HG03097 (cell line): ENCODE measurements around the gene NCOR1.
"Not testable (repeated sequence)": the region's sequence is repeated elsewhere in the genome, so short reads cannot be mapped to it uniquely, and the experiment has no call there.

ENCODE experiments used
- ATAC-seq: cut with Tn5 transposase; IDR thresholded peaks from one replicate; pipeline ENCODE4 v1.9.1; 2021; ENCODE audit not compliant: unreplicated experiment, low FRiP score

NCOR1 gene

GRCh38 chr17:16152326-16152725 is 63.0 kb downstream of the NCOR1 start:
- not testable (repeated sequence) for ATAC-seq

GRCh38 chr17:16150251-16150856 is 65.0 kb downstream of the NCOR1 start:
- ATAC-seq: no peak

GRCh38 chr17:16148596-16148995 is 66.7 kb downstream of the NCOR1 start:
- ATAC-seq: no peak

GRCh38 chr17:16145319-16145890 is 69.9 kb downstream of the NCOR1 start:
- not testable (repeated sequence) for ATAC-seq

- no peak for ATAC-seq
These were observed 73.6 kb downstream of the NCOR1 start for GRCh38 chr17:16141685-16142084.

GRCh38 chr17:16140854-16141253 is 74.5 kb downstream of the NCOR1 start:
- ATAC-seq: no peak

- ATAC-seq: no peak
These were observed 79.9 kb downstream of the NCOR1 start for GRCh38 chr17:16135461-16135860.

- no peak for ATAC-seq
These were observed 83.7 kb downstream of the NCOR1 start for GRCh38 chr17:16131593-16131992.

- no peak for ATAC-seq
These were observed 85.7 kb downstream of the NCOR1 start for GRCh38 chr17:16129441-16130205.

- ATAC-seq: no peak
These were observed 91.8 kb downstream of the NCOR1 start for GRCh38 chr17:16123531-16123930.

- ATAC-seq: no peak
These were observed 92.5 kb downstream of the NCOR1 start for GRCh38 chr17:16122697-16123434.

- ATAC-seq: no peak
These were observed 93.4 kb downstream of the NCOR1 start for GRCh38 chr17:16121915-16122314.

GRCh38 chr17:16120937-16121336 is 94.4 kb downstream of the NCOR1 start:
- no peak for ATAC-seq

- ATAC-seq: no peak
These were observed 98.2 kb downstream of the NCOR1 start for GRCh38 chr17:16117149-16117548.

- not testable (repeated sequence) for ATAC-seq
These were observed 100.1 kb downstream of the NCOR1 start for GRCh38 chr17:16115077-16115698.

- no peak for ATAC-seq
These were observed 106.5 kb downstream of the NCOR1 start for GRCh38 chr17:16108871-16109270.

- no peak for ATAC-seq
These were observed 106.9 kb downstream of the NCOR1 start for GRCh38 chr17:16108386-16108785.

- ATAC-seq: no peak
These were observed 108.1 kb downstream of the NCOR1 start for GRCh38 chr17:16107165-16107770.

- ATAC-seq: no peak
These were observed 109.0 kb downstream of the NCOR1 start for GRCh38 chr17:16106161-16106891.

GRCh38 chr17:16104189-16104588 is 111.1 kb downstream of the NCOR1 start:
- no peak for ATAC-seq
